ENCODE data around the gene SSTR3.

Gene SSTR3

GRCh38 chr22:37221424-37222333 lies 9.4 kb upstream of the SSTR3 start:
- Mint-ChIP-seq H3K4me3 (no peak overlapping the region), H3K27me3 (ENCODE audit: low read depth, poor library complexity) (peaks cover 37% of the 10 kb centered on the region), H3K9me3 (peaks cover 3% of the 10 kb centered on the region), H3K27ac (no peak overlapping the region), H3K4me1 (peaks cover 13% of the 10 kb centered on the region), H3K36me3 (ENCODE audit: low read depth) (no peaks in the 10 kb centered on the region)
- DNase-seq: no peak
- TF ChIP-seq CTCF (IDR thresholded peaks at IDR 0.05): no peak

GRCh38 chr22:37220543-37220981 lies 8.3 kb upstream of the SSTR3 start:
- no peak for DNase-seq
- Mint-ChIP-seq H3K36me3 (ENCODE audit: low read depth) (no peaks in the 10 kb centered on the region), H3K4me3 (no peak overlapping the region), H3K27me3 (ENCODE audit: low read depth, poor library complexity) (peaks cover 34% of the 10 kb centered on the region), H3K4me1 (peaks cover 13% of the 10 kb centered on the region), H3K9me3 (peaks cover 3% of the 10 kb centered on the region), H3K27ac (no peak overlapping the region)
- no peak for TF ChIP-seq CTCF (IDR thresholded peaks at IDR 0.05)

- TF ChIP-seq CTCF (IDR thresholded peaks at IDR 0.05): no peak
- H3K4me1 Mint-ChIP-seq: peaks cover 19% of the 10 kb centered on the region
- DNase-seq: no peak
- H3K9me3 Mint-ChIP-seq: peaks cover 3% of the 10 kb centered on the region
- H3K36me3 Mint-ChIP-seq (ENCODE audit: low read depth): no peaks in the 10 kb centered on the region
- no peak overlapping the region for H3K27ac Mint-ChIP-seq
- H3K27me3 Mint-ChIP-seq (ENCODE audit: low read depth, poor library complexity): peaks cover 32% of the 10 kb centered on the region
- H3K4me3 Mint-ChIP-seq: no peak overlapping the region
Observed at GRCh38 chr22:37219533-37219932, 7.3 kb upstream of the SSTR3 start.

GRCh38 chr22:37218771-37219411 lies 6.6 kb upstream of the SSTR3 start:
- no peaks in the 10 kb centered on the region for H3K36me3 Mint-ChIP-seq (ENCODE audit: low read depth)
- no peaks in the 10 kb centered on the region for H3K9me3 Mint-ChIP-seq
- peaks cover 25% of the 10 kb centered on the region for H3K4me1 Mint-ChIP-seq
- DNase-seq: no peak
- no peak for TF ChIP-seq CTCF (IDR thresholded peaks at IDR 0.05)
- no peak overlapping the region for H3K4me3 Mint-ChIP-seq
- H3K27ac Mint-ChIP-seq: no peak overlapping the region
- H3K27me3 Mint-ChIP-seq (ENCODE audit: low read depth, poor library complexity): peaks cover 34% of the 10 kb centered on the region

GRCh38 chr22:37218399-37218770 lies 6.1 kb upstream of the SSTR3 start:
- Mint-ChIP-seq H3K4me1 (peaks cover 30% of the 10 kb centered on the region), H3K9me3 (no peaks in the 10 kb centered on the region), H3K27ac (no peak overlapping the region), H3K4me3 (no peak overlapping the region), H3K36me3 (ENCODE audit: low read depth) (no peaks in the 10 kb centered on the region), H3K27me3 (ENCODE audit: low read depth, poor library complexity) (peaks cover 36% of the 10 kb centered on the region)
- no peak for DNase-seq
- TF ChIP-seq CTCF (IDR thresholded peaks at IDR 0.05): no peak
